ENCODE data around the gene GZMH. TPM values are rescaled to one million over a fixed set of nuclear protein-coding genes. Genes with fewer than 3 reads are reported as not detected.

GZMH gene
- total RNA-seq, 1 donor from 2014 or later = not detected

DNA sequence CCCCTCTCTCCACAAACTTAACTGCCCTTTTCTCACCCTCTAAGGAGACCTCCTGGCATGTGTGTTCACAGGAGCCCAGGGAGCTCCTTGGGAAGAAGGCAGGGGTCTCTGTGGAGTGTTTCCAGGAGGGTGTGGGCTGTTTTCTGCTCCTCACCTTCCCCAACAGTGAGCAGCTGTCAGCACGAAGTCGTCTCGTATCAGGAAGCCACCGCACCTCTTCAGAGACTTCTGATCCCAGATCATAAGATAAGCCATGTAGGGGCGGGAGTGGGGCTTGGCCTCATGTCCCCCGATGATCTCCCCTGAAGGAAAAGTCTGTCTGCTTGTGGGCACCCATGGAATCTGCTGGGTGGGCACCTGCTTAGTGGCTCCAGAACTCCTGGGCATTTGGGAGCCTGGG, 23.3 kb upstream of the GZMH start:
- H3K4me3 Mint-ChIP-seq (ENCODE audit: unreplicated experiment) = no peak overlapping the region
- TF ChIP-seq, protein P1, sequence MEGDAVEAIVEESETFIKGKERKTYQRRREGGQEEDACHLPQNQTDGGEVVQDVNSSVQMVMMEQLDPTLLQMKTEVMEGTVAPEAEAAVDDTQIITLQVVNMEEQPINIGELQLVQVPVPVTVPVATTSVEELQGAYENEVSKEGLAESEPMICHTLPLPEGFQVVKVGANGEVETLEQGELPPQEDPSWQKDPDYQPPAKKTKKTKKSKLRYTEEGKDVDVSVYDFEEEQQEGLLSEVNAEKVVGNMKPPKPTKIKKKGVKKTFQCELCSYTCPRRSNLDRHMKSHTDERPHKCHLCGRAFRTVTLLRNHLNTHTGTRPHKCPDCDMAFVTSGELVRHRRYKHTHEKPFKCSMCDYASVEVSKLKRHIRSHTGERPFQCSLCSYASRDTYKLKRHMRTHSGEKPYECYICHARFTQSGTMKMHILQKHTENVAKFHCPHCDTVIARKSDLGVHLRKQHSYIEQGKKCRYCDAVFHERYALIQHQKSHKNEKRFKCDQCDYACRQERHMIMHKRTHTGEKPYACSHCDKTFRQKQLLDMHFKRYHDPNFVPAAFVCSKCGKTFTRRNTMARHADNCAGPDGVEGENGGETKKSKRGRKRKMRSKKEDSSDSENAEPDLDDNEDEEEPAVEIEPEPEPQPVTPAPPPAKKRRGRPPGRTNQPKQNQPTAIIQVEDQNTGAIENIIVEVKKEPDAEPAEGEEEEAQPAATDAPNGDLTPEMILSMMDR (IDR thresholded peaks at IDR 0.05) = no peak
- no peaks in the 10 kb centered on the region for H3K4me1 Mint-ChIP-seq (ENCODE audit: low read depth)
- no peak overlapping the region for H3K27ac Mint-ChIP-seq (ENCODE audit: unreplicated experiment)
- DNase-seq (ENCODE audit: low spot score) = no peak
- H3K36me3 Mint-ChIP-seq (ENCODE audit: low read depth) = no peaks in the 10 kb centered on the region
- peaks cover 2% of the 10 kb centered on the region for H3K9me3 Mint-ChIP-seq (ENCODE audit: low read depth)
- peaks cover 2% of the 10 kb centered on the region for H3K27me3 Mint-ChIP-seq (ENCODE audit: low read depth)

DNA sequence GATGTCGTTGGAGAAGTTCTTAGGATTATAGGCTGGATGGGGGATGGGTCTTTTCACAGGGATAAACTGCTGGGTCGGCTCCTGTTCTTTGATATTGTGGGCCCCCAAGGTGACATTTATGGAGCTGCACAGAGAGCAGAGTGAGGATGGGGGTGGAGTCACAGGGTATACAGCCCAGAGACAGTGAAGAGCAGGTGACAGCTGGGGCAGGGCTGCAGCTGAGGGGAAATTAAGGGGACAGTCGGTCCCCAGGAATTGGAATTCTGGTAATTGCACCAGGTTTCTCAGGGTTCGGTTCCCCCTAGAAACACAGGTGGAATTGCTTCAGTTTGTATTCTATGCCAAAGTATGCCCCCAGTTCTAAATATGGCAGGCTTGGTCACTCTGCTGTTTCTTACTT, 22.9 kb upstream of the GZMH start:
- H3K27ac Mint-ChIP-seq (ENCODE audit: unreplicated experiment) = no peak overlapping the region
- TF ChIP-seq, protein P1 (IDR thresholded peaks at IDR 0.05) = no peak
- H3K9me3 Mint-ChIP-seq (ENCODE audit: low read depth) = peaks cover 2% of the 10 kb centered on the region
- DNase-seq (ENCODE audit: low spot score) = no peak
- H3K27me3 Mint-ChIP-seq (ENCODE audit: low read depth) = peaks cover 2% of the 10 kb centered on the region
- no peak overlapping the region for H3K4me3 Mint-ChIP-seq (ENCODE audit: unreplicated experiment)
- H3K4me1 Mint-ChIP-seq (ENCODE audit: low read depth) = no peaks in the 10 kb centered on the region
- H3K36me3 Mint-ChIP-seq (ENCODE audit: low read depth) = no peaks in the 10 kb centered on the region

DNA sequence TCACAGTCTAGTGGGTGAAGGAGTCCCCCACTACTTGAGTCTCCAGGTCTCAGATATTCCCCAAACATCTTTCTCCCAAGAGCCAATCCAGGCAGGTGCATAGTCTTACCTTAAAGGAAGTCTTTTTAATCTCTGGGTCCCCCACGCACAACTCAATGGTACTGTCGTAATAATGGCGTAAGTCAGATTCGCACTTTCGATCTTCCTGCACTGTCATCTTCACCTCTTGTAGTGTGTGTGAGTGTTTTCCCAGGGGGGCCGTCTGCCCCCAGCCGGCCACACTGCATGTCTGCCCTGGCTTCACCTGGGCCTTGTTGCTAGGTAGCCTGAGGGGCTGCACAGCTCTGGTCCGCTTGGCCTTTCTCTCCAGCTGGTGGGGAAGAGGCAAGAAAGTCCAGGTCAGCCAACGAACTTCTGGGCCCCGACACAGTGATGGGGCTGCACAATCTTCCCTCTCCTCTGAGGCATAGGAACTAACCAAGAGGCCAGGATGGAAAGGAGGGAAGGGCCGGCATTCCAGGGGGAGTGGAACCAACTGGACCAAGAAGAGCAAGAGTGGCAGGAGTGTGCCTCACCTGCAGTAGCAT, 22.4 kb upstream of the GZMH start:
- Mint-ChIP-seq H3K4me1 (ENCODE audit: low read depth) (no peaks in the 10 kb centered on the region), H3K27me3 (ENCODE audit: low read depth) (peaks cover 2% of the 10 kb centered on the region), H3K27ac (ENCODE audit: unreplicated experiment) (no peak overlapping the region), H3K4me3 (ENCODE audit: unreplicated experiment) (no peak overlapping the region), H3K36me3 (ENCODE audit: low read depth) (no peaks in the 10 kb centered on the region), H3K9me3 (ENCODE audit: low read depth) (peaks cover 2% of the 10 kb centered on the region)
- DNase-seq (ENCODE audit: low spot score) = no peak
- TF ChIP-seq, protein P1 (IDR thresholded peaks at IDR 0.05) = no peak

DNA sequence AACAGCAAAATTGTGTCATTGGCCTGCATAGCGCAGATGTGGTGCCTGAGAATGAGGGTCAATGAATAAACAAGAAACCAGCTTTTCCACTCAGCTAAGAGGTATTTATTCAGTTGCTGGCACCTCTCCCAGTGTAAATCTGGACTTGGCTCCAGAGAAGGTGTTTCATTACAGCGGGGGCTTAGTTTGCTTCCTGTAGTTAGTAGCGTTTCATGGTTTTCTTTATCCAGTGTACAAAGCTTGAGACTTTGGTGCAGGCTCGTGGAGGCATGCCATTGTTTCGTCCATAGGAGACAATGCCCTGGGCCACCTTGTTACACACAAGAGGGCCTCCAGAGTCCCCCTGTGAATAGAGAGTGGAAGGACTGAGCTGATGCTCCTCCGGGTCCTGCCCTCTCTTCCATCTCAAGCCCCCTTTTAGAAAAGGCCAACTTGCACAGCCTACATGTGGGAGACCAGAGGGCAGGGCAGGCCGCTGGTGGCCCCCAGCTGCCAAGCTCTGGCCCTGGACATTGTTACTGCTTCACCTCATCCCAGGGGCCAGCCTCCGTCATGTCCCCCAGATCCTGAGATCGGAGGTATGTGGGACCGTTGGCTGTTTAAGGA, 21.5 kb upstream of the GZMH start:
- peaks cover 2% of the 10 kb centered on the region for H3K9me3 Mint-ChIP-seq (ENCODE audit: low read depth)
- no peaks in the 10 kb centered on the region for H3K27me3 Mint-ChIP-seq (ENCODE audit: low read depth)
- DNase-seq (ENCODE audit: low spot score) = no peak

DNA sequence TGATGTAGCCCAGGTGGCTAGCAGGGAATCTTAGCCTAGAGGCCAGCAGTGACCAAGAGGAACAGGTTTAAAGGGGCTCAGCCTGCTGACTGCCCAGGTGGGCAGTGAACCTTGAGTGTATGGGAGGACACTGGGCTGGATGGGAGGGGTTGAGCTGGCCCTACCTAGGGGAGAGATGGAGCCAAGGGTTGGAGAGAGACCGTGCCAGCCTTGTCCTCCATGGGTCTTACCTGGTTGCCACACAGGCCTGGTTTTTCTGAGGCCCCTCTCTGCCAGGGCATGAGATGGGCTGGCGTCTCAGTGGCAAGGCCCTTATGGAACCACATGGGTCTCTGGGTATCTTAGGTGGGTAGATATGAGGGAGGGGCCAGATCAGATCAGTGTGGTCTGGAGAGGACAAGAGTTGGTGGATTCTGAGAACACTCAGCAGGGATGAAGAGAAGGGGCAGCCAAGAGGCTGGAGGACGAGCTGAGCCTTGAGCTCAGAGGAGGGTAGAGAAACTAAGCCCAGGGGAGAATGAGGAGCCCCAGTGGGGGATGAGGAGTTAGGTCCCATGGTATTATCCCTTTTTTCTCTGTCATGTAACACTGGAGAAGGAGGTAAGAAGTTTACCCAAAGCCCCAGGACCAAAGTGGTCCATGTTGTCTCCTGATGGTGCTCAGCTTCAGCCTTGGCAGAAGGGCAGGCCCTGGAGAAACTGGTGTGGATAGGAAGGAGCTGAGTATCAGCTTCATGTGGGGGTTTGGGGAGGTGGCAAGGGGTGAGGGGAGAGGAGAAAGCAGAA, 20.8 kb upstream of the GZMH start:
- no peak for DNase-seq (ENCODE audit: low spot score)
- no peak overlapping the region for H3K4me3 Mint-ChIP-seq (ENCODE audit: unreplicated experiment)
- H3K4me1 Mint-ChIP-seq (ENCODE audit: low read depth) = no peaks in the 10 kb centered on the region
- H3K9me3 Mint-ChIP-seq (ENCODE audit: low read depth) = peaks cover 2% of the 10 kb centered on the region
- H3K36me3 Mint-ChIP-seq (ENCODE audit: low read depth) = no peaks in the 10 kb centered on the region
- H3K27ac Mint-ChIP-seq (ENCODE audit: unreplicated experiment) = no peak overlapping the region
- no peaks in the 10 kb centered on the region for H3K27me3 Mint-ChIP-seq (ENCODE audit: low read depth)
- TF ChIP-seq, protein P1 (IDR thresholded peaks at IDR 0.05) = no peak

More for the DNA sequence above, 21.5 kb upstream of the GZMH start:
- Mint-ChIP-seq H3K36me3 (ENCODE audit: low read depth) (no peaks in the 10 kb centered on the region), H3K27ac (ENCODE audit: unreplicated experiment) (no peak overlapping the region), H3K4me3 (ENCODE audit: unreplicated experiment) (no peak overlapping the region), H3K4me1 (ENCODE audit: low read depth) (no peaks in the 10 kb centered on the region)
- TF ChIP-seq, protein P1 (IDR thresholded peaks at IDR 0.05) = no peak
